Astrocyte (in vitro differentiated cells and primary cell): ENCODE measurements around the gene POFUT2. TPM values are rescaled to one million over a fixed set of nuclear protein-coding genes. Genes with fewer than 3 reads are reported as not detected.
A peak's percentile ranks its signal among the peaks of the same experiment; 100 is the strongest.

Source experiments
- DNase-seq: peaks from one replicate; pipeline ENCODE4 v3.0.0-alpha.2; 2010; ENCODE audit warnings: low read depth
- FAIRE-seq: peaks from 2 replicates; lab custom pipeline; 2011; peaks lifted over from hg19 to GRCh38; lab: Jason Lieb, UNC
- H2AFZ ChIP-seq: 2 replicates; pipeline ENCODE4 v1.6.0; 2012; ENCODE audit warnings: low read depth, low read length, inconsistent platforms
- H3K27ac ChIP-seq: 2 replicates; pipeline ENCODE4 v1.5.1; 2011; ENCODE audit warnings: low read depth, low read length, inconsistent platforms
- H3K27me3 ChIP-seq: 2 replicates; pipeline ENCODE4 v1.6.0; 2011; ENCODE audit warnings: low read length, inconsistent platforms; ENCODE audit not compliant: insufficient read depth
- H3K36me3 ChIP-seq: 2 replicates; pipeline ENCODE4 v1.5.1; 2011; ENCODE audit warnings: low read length, inconsistent platforms; ENCODE audit not compliant: insufficient read depth
- H3K4me1 ChIP-seq: 2 replicates; pipeline ENCODE4 v1.5.1; 2011; ENCODE audit warnings: low read length, inconsistent platforms; ENCODE audit not compliant: insufficient read depth
- H3K4me2 ChIP-seq: 2 replicates; pipeline ENCODE4 v1.6.0; 2012; ENCODE audit warnings: low read length, inconsistent platforms
- H3K4me3 ChIP-seq: 2 replicates; pipeline ENCODE4 v1.5.1; 2011; ENCODE audit warnings: low read depth, mild to moderate bottlenecking, low read length, inconsistent platforms; ENCODE audit not compliant: insufficient read depth
- H3K79me2 ChIP-seq: 2 replicates; pipeline ENCODE4 v1.6.0; 2012; ENCODE audit warnings: mild to moderate bottlenecking, low read length, inconsistent platforms; ENCODE audit not compliant: insufficient read depth
- H3K9ac ChIP-seq: 2 replicates; pipeline ENCODE4 v1.6.0; 2012; ENCODE audit warnings: mild to moderate bottlenecking, low read length, inconsistent platforms
- H3K9me3 ChIP-seq: 2 replicates; pipeline ENCODE4 v1.5.1; 2012; ENCODE audit warnings: low read depth, mild to moderate bottlenecking, low read length, inconsistent platforms; ENCODE audit not compliant: insufficient read depth
- H4K20me1 ChIP-seq: 2 replicates; pipeline ENCODE4 v1.6.0; 2012; ENCODE audit warnings: low read length, inconsistent platforms; ENCODE audit not compliant: insufficient read depth
- H3K27ac Mint-ChIP-seq: one replicate; pipeline ENCODE4 v1.8.0; 2021; ENCODE audit warnings: mild to moderate bottlenecking, mixed read lengths; ENCODE audit not compliant: unreplicated experiment
- H3K27me3 Mint-ChIP-seq: one replicate; pipeline ENCODE4 v1.8.0; 2021; ENCODE audit warnings: low read depth, mixed read lengths; ENCODE audit not compliant: unreplicated experiment
- H3K36me3 Mint-ChIP-seq: one replicate; pipeline ENCODE4 v1.8.0; 2021; ENCODE audit warnings: low read depth, mixed read lengths; ENCODE audit not compliant: unreplicated experiment
- H3K4me1 Mint-ChIP-seq: one replicate; pipeline ENCODE4 v1.8.0; 2021; ENCODE audit warnings: low read depth, mixed read lengths; ENCODE audit not compliant: unreplicated experiment
- H3K4me3 Mint-ChIP-seq: one replicate; pipeline ENCODE4 v1.8.0; 2021; ENCODE audit warnings: mild to moderate bottlenecking, moderate library complexity, mixed read lengths; ENCODE audit not compliant: unreplicated experiment
- H3K9me3 Mint-ChIP-seq: one replicate; pipeline ENCODE4 v1.8.0; 2021; ENCODE audit warnings: mild to moderate bottlenecking, mixed read lengths; ENCODE audit not compliant: unreplicated experiment
- EZH2 ChIP-seq: IDR thresholded peaks from 2 replicates; pipeline ENCODE4 v1.6.1; 2012; ENCODE audit warnings: mild to moderate bottlenecking, low read length, inconsistent platforms; ENCODE audit not compliant: insufficient read depth
- total RNA-seq: library from RNA; stranded (reverse); gene quantifications from 2 replicates; pipeline ENCODE4 v1.2.1, GENCODE V29; 2021
- TF ChIP-seq, protein P1 (sequence below): IDR thresholded peaks from 2 replicates; pipeline ENCODE4 v1.5.1; 2011; ENCODE audit warnings: low read depth, mild to moderate bottlenecking, inconsistent platforms, low read length, moderate library complexity; ENCODE audit not compliant: insufficient read depth

Gene POFUT2
- total RNA-seq, 1 donor from 2014 or later: 109 TPM

- peaks cover 32% of the 10 kb centered on the region for H3K4me1 ChIP-seq
- H3K9ac ChIP-seq: peak overlapping the region; percentile 63
- no peaks in the 10 kb centered on the region for H3K27me3 ChIP-seq
- Mint-ChIP-seq H3K27me3 (no peaks in the 10 kb centered on the region), H3K27ac (peak overlapping the region; percentile 100), H3K4me1 (peaks cover 34% of the 10 kb centered on the region), H3K9me3 (peaks cover 2% of the 10 kb centered on the region), H3K36me3 (peaks cover 1% of the 10 kb centered on the region), H3K4me3 (peak overlapping the region; percentile 40)
- no peaks in the 10 kb centered on the region for H3K36me3 ChIP-seq
- H3K4me3 ChIP-seq: no peak overlapping the region
- H3K9me3 ChIP-seq: no peaks in the 10 kb centered on the region
- peak overlapping the region; percentile 68 for H3K4me2 ChIP-seq
- H3K27ac ChIP-seq: peak overlapping the region; percentile 45
- H4K20me1 ChIP-seq: no peaks in the 10 kb centered on the region
- no peak for FAIRE-seq
- peak overlapping the region; percentile 2 for H2AFZ ChIP-seq
- no peak for DNase-seq
- TF ChIP-seq, protein P1, sequence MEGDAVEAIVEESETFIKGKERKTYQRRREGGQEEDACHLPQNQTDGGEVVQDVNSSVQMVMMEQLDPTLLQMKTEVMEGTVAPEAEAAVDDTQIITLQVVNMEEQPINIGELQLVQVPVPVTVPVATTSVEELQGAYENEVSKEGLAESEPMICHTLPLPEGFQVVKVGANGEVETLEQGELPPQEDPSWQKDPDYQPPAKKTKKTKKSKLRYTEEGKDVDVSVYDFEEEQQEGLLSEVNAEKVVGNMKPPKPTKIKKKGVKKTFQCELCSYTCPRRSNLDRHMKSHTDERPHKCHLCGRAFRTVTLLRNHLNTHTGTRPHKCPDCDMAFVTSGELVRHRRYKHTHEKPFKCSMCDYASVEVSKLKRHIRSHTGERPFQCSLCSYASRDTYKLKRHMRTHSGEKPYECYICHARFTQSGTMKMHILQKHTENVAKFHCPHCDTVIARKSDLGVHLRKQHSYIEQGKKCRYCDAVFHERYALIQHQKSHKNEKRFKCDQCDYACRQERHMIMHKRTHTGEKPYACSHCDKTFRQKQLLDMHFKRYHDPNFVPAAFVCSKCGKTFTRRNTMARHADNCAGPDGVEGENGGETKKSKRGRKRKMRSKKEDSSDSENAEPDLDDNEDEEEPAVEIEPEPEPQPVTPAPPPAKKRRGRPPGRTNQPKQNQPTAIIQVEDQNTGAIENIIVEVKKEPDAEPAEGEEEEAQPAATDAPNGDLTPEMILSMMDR: no peak
- TF ChIP-seq EZH2: no peak
- H3K79me2 ChIP-seq: no peaks in the 10 kb centered on the region
These were observed 41.8 kb upstream of the POFUT2 start for GRCh38 chr21:45329261-45330074.

DNA sequence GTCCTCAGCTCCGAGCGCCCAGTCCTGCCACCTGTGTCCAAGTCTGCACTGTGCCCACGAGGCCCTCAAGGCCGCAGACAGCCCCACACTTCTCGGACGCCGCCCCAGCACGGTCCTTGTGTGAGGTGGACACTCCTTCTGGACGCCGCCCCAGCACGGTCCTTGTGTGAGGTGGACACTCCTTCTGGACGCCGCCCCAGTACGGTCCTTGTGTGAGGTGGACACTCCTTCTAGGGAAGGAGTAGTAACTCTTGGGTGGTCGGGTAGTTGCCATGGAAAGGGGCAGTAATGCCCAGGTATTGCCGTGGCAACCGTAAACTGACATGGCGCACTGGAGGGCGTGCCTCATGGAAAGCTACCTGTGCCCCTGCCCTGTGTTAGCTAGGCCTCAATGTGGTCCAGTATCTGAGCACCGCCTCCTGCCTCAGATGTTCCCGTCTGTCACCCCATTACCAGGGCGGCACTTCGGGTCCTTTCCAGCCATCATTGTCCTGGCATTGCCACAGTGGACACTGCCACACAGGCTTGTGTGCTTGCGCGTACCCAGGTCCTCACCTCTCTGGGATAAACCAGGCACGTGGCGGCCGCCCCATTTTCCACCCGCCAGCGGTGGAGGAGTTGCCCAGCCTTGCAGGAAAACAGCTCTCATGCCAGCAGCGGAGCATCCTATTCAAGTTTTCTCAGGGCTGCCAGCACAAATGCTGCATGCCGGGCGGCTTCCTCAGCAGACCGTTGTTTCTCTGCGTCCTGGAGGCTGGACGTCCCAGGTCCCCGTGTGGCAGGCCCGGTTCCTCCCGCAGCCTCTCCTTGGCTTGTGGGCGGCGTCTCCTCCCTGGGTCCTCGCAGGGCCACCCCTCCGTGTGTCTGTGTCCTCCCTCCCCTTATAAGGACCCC lies 40.8 kb upstream of the POFUT2 start:
- Mint-ChIP-seq H3K27me3 (no peaks in the 10 kb centered on the region), H3K36me3 (peaks cover 1% of the 10 kb centered on the region), H3K4me1 (peaks cover 25% of the 10 kb centered on the region), H3K27ac (peak overlapping the region; percentile 41), H3K4me3 (no peak overlapping the region), H3K9me3 (no peaks in the 10 kb centered on the region)
- Histone ChIP-seq H2AFZ (no peak overlapping the region), H3K27ac (no peak overlapping the region), H4K20me1 (no peaks in the 10 kb centered on the region), H3K27me3 (no peaks in the 10 kb centered on the region), H3K4me3 (no peak overlapping the region), H3K36me3 (no peaks in the 10 kb centered on the region), H3K9ac (no peak overlapping the region), H3K79me2 (no peaks in the 10 kb centered on the region), H3K9me3 (no peaks in the 10 kb centered on the region), H3K4me2 (no peak overlapping the region), H3K4me1 (peaks cover 27% of the 10 kb centered on the region)
- FAIRE-seq (no peak), DNase-seq (no peak)
- no peak for TF ChIP-seq EZH2
- TF ChIP-seq, protein P1: no peak
